Effector memory CD8-positive, alpha-beta T cell (primary cell): ENCODE data around the gene MCM8.

Experiments used
- ATAC-seq: fragments of 150-1000 bp; cut with Tn5 transposase; replicated peaks from 2 replicates; pipeline ENCODE4 v1.10.0; 2021; ENCODE audit warnings: mild to moderate bottlenecking, moderate library complexity
- DNase-seq, 3 experiments: peaks; one replicate each; pipeline ENCODE4 v3.0.0; 2021
- H3K27ac Mint-ChIP-seq, 2 donors: one replicate each; pipeline ENCODE4 v1.8.0; 2022; ENCODE audit warnings: mild to moderate bottlenecking in 2 of 2, mixed read lengths in 2 of 2, moderate library complexity in 2 of 2
- H3K27me3 Mint-ChIP-seq, 2 donors: one replicate each; pipeline ENCODE4 v1.8.0; 2022; ENCODE audit warnings: mixed read lengths in 2 of 2
- H3K36me3 Mint-ChIP-seq: one replicate; pipeline ENCODE4 v1.8.0; 2022; ENCODE audit warnings: mild to moderate bottlenecking, moderate library complexity, mixed read lengths; ENCODE audit not compliant: insufficient read depth
- H3K4me1 Mint-ChIP-seq, 2 donors: one replicate each; pipeline ENCODE4 v1.8.0; 2022; ENCODE audit warnings: low read depth in 2 of 2, mixed read lengths in 2 of 2
- H3K4me3 Mint-ChIP-seq, 2 donors: one replicate each; pipeline ENCODE4 v1.8.0; 2022; ENCODE audit warnings: mild to moderate bottlenecking in 2 of 2, mixed read lengths in 2 of 2, moderate library complexity in 2 of 2
- H3K9me3 Mint-ChIP-seq, 2 donors: one replicate each; pipeline ENCODE4 v1.8.0; 2022; ENCODE audit warnings: mixed read lengths in 2 of 2

The MCM8 gene

GRCh38 chr20:5991623-5992441 lies 41.4 kb downstream of the MCM8 start:
- Mint-ChIP-seq H3K27me3 (no peaks in the 10 kb centered on the region), H3K27ac (peak overlapping the region in 1 of 2 donors; percentile 55), H3K36me3 (peaks cover 31% of the 10 kb centered on the region), H3K9me3 (no peaks in the 10 kb centered on the region), H3K4me1 (peaks cover 11 to 16% of the 10 kb centered on the region in 2 donors), H3K4me3 (no peak overlapping the region)
- no peak for DNase-seq
- no peak for ATAC-seq

DNA sequence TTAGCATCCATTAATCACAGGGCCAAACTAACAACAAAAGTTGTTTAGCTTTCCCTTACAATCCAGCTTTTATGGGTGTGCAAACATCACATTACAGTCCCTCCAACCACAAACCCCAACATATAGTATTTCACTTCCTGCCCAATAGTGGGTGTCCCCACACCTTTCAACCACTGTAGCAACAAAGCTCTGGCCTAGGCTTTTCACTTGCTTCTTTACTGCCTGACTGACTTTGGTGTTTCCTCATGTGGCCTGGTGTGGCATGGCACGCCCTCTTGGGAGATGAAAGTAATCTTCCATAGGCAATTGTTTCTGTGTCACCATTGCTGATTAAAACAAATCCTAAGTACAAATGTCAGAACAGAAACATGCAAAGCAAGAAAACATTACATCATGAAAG lies 46.3 kb downstream of the MCM8 start:
- DNase-seq = peak; percentile 57 to 63 (median 60)
- H3K27ac Mint-ChIP-seq = peak overlapping the region; percentile 21 to 33

GRCh38 chr20:5999783-6000182 lies 49.3 kb downstream of the MCM8 start:
- ATAC-seq (no peak), DNase-seq (no peak)
- peaks cover 20 to 29% of the 10 kb centered on the region in 2 donors for H3K4me1 Mint-ChIP-seq
- no peaks in the 10 kb centered on the region for H3K9me3 Mint-ChIP-seq
- H3K27ac Mint-ChIP-seq = no peak overlapping the region
- no peaks in the 10 kb centered on the region for H3K27me3 Mint-ChIP-seq
- no peak overlapping the region for H3K4me3 Mint-ChIP-seq
- H3K36me3 Mint-ChIP-seq = no peaks in the 10 kb centered on the region

More for the DNA sequence above, 46.3 kb downstream of the MCM8 start:
- no peaks in the 10 kb centered on the region for H3K9me3 Mint-ChIP-seq
- peak overlapping the region; percentile 41 to 44 for H3K4me3 Mint-ChIP-seq
- no peaks in the 10 kb centered on the region for H3K27me3 Mint-ChIP-seq
- peak; percentile 99 for ATAC-seq
- peaks cover 9% of the 10 kb centered on the region for H3K36me3 Mint-ChIP-seq
- peaks cover 19 to 22% of the 10 kb centered on the region in 2 donors for H3K4me1 Mint-ChIP-seq

GRCh38 chr20:6000871-6001270 lies 50.4 kb downstream of the MCM8 start:
- Mint-ChIP-seq H3K36me3 (peaks cover 4% of the 10 kb centered on the region), H3K27ac (no peak overlapping the region), H3K4me1 (peaks cover 14 to 25% of the 10 kb centered on the region in 2 donors), H3K4me3 (no peak overlapping the region), H3K9me3 (no peaks in the 10 kb centered on the region), H3K27me3 (no peaks in the 10 kb centered on the region)
- no peak for ATAC-seq
- no peak for DNase-seq

- ATAC-seq = no peak
- Mint-ChIP-seq H3K9me3 (no peaks in the 10 kb centered on the region), H3K27me3 (no peaks in the 10 kb centered on the region), H3K4me3 (peak overlapping the region; percentile 89 to 92), H3K4me1 (peaks cover 12 to 29% of the 10 kb centered on the region in 2 donors), H3K27ac (peak overlapping the region; percentile 86 to 92), H3K36me3 (peaks cover 24% of the 10 kb centered on the region)
- no peak for DNase-seq
Observed at GRCh38 chr20:6006603-6006949, 56.1 kb downstream of the MCM8 start.

GRCh38 chr20:6007094-6007528 lies 56.7 kb downstream of the MCM8 start:
- H3K27me3 Mint-ChIP-seq = no peaks in the 10 kb centered on the region
- peaks cover 14 to 31% of the 10 kb centered on the region in 2 donors for H3K4me1 Mint-ChIP-seq
- H3K36me3 Mint-ChIP-seq = peaks cover 29% of the 10 kb centered on the region
- no peaks in the 10 kb centered on the region for H3K9me3 Mint-ChIP-seq
- peak overlapping the region; percentile 89 to 92 for H3K4me3 Mint-ChIP-seq
- no peak for ATAC-seq
- peak overlapping the region; percentile 36 to 86 for H3K27ac Mint-ChIP-seq
- no peak for DNase-seq

- H3K36me3 Mint-ChIP-seq = peaks cover 33% of the 10 kb centered on the region
- H3K27me3 Mint-ChIP-seq = no peaks in the 10 kb centered on the region
- peak overlapping the region in 1 of 2 donors; percentile 36 for H3K27ac Mint-ChIP-seq
- peaks cover 15 to 37% of the 10 kb centered on the region in 2 donors for H3K4me1 Mint-ChIP-seq
- no peaks in the 10 kb centered on the region for H3K9me3 Mint-ChIP-seq
- H3K4me3 Mint-ChIP-seq = peak overlapping the region; percentile 89 to 92
- DNase-seq (no peak), ATAC-seq (no peak)
Observed at GRCh38 chr20:6007529-6008103, 57.2 kb downstream of the MCM8 start.

GRCh38 chr20:6008254-6008653 lies 57.8 kb downstream of the MCM8 start:
- Mint-ChIP-seq H3K9me3 (no peaks in the 10 kb centered on the region), H3K36me3 (peaks cover 33% of the 10 kb centered on the region), H3K4me1 (peaks cover 16 to 38% of the 10 kb centered on the region in 2 donors), H3K4me3 (peak overlapping the region in 1 of 2 donors; percentile 92), H3K27me3 (no peaks in the 10 kb centered on the region), H3K27ac (peak overlapping the region; percentile 13)
- DNase-seq (no peak), ATAC-seq (no peak)

- Mint-ChIP-seq H3K4me1 (peaks cover 18 to 42% of the 10 kb centered on the region in 2 donors), H3K4me3 (no peak overlapping the region), H3K9me3 (no peaks in the 10 kb centered on the region), H3K27me3 (no peaks in the 10 kb centered on the region), H3K27ac (peak overlapping the region in 1 of 2 donors; percentile 38), H3K36me3 (peaks cover 41% of the 10 kb centered on the region)
- DNase-seq (no peak), ATAC-seq (no peak)
Observed at GRCh38 chr20:6012179-6012578, 61.7 kb downstream of the MCM8 start.

- DNase-seq (no peak), ATAC-seq (no peak)
- H3K4me3 Mint-ChIP-seq = no peak overlapping the region
- peaks cover 43% of the 10 kb centered on the region for H3K36me3 Mint-ChIP-seq
- peaks cover 8 to 26% of the 10 kb centered on the region in 2 donors for H3K4me1 Mint-ChIP-seq
- H3K9me3 Mint-ChIP-seq = no peaks in the 10 kb centered on the region
- peak overlapping the region; percentile 0 to 7 for H3K27ac Mint-ChIP-seq
- no peaks in the 10 kb centered on the region for H3K27me3 Mint-ChIP-seq
Observed at GRCh38 chr20:6014017-6014416, 63.6 kb downstream of the MCM8 start.

DNA sequence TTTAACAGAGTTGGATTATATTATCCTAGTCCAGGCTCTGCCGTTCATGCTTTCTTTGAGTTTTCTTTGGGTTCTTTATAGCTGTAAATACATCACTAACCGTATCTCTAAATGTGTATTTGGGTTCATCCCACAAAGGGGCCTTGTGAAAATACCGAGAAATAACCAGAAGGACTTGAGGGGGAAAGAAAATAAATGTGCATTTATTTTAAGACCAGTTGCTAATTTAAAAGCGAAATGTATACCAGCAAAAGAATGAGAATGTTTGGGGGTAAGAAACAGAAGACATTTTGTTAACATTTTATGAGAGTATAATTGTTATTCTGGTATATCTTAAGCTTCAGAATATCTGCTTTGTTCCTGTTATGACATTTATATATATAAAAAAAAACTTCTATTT lies 64.5 kb downstream of the MCM8 start:
- ATAC-seq (no peak), DNase-seq (no peak)
- Mint-ChIP-seq H3K9me3 (no peaks in the 10 kb centered on the region), H3K27me3 (no peaks in the 10 kb centered on the region), H3K27ac (peak overlapping the region in 1 of 2 donors; percentile 0), H3K4me1 (peaks cover 8 to 26% of the 10 kb centered on the region in 2 donors), H3K36me3 (peaks cover 43% of the 10 kb centered on the region), H3K4me3 (no peak overlapping the region)

- Mint-ChIP-seq H3K4me1 (peaks cover 5 to 29% of the 10 kb centered on the region in 2 donors), H3K36me3 (peaks cover 33% of the 10 kb centered on the region), H3K27me3 (no peaks in the 10 kb centered on the region), H3K9me3 (no peaks in the 10 kb centered on the region), H3K4me3 (no peak overlapping the region), H3K27ac (peak overlapping the region in 1 of 2 donors; percentile 49)
- ATAC-seq = no peak
- no peak for DNase-seq
Observed at GRCh38 chr20:6017467-6017866, 67.0 kb downstream of the MCM8 start.

GRCh38 chr20:6017880-6018279 lies 67.4 kb downstream of the MCM8 start:
- Mint-ChIP-seq H3K9me3 (no peaks in the 10 kb centered on the region), H3K27ac (peak overlapping the region in 1 of 2 donors; percentile 49), H3K36me3 (peaks cover 37% of the 10 kb centered on the region), H3K4me3 (no peak overlapping the region), H3K27me3 (no peaks in the 10 kb centered on the region), H3K4me1 (peaks cover 5 to 29% of the 10 kb centered on the region in 2 donors)
- no peak for DNase-seq
- no peak for ATAC-seq

- Mint-ChIP-seq H3K27me3 (no peaks in the 10 kb centered on the region), H3K4me1 (peaks cover 10 to 36% of the 10 kb centered on the region in 2 donors), H3K36me3 (peaks cover 40% of the 10 kb centered on the region), H3K9me3 (no peaks in the 10 kb centered on the region), H3K4me3 (no peak overlapping the region), H3K27ac (no peak overlapping the region)
- DNase-seq (no peak), ATAC-seq (no peak)
Observed at GRCh38 chr20:6024768-6025167, 74.3 kb downstream of the MCM8 start.
